ENCODE measurements around the gene EIF3M.

EIF3M gene

DNA sequence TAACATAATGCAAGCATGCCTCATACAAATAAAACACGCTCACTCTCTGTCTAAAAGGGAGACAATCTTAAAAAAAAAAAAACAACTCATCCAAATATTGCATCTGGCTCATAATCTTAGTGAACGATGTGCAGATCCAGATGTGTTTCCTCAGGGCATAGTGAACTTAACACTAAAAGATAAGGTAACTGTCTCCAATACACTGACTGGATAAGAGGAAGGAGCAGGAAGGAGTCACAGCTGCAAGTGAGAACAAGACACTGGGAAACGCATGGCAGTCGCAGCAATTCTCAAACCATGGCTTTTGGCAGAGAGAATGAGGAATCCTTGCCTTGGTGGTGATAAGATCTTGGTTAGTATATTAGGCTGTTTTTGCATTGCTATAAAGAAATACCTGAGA, 9.2 kb upstream of the EIF3M start:
- TF ChIP-seq, protein P1, sequence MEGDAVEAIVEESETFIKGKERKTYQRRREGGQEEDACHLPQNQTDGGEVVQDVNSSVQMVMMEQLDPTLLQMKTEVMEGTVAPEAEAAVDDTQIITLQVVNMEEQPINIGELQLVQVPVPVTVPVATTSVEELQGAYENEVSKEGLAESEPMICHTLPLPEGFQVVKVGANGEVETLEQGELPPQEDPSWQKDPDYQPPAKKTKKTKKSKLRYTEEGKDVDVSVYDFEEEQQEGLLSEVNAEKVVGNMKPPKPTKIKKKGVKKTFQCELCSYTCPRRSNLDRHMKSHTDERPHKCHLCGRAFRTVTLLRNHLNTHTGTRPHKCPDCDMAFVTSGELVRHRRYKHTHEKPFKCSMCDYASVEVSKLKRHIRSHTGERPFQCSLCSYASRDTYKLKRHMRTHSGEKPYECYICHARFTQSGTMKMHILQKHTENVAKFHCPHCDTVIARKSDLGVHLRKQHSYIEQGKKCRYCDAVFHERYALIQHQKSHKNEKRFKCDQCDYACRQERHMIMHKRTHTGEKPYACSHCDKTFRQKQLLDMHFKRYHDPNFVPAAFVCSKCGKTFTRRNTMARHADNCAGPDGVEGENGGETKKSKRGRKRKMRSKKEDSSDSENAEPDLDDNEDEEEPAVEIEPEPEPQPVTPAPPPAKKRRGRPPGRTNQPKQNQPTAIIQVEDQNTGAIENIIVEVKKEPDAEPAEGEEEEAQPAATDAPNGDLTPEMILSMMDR (IDR thresholded peaks at IDR 0.05) = no peak

DNA sequence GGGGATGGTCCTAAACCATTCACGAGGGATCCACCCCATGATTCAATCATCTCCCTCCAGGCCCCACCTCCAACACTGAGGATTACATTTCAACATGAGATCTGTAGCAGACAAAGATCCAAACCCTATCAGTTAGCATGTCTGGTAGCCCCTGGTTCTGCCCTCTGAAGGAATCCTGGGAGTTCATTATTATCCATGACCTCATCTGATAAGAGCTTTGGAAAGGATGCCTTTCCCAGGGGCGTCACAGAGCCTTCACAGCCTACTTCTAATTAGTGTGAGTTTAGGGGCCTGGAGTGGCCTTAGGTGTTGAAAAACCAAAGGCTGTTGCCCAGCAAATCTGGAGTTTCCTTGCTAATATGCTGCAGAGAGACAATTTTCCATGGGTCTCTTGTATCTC, 8.6 kb upstream of the EIF3M start:
- TF ChIP-seq, protein P1 (IDR thresholded peaks at IDR 0.05) = no peak

DNA sequence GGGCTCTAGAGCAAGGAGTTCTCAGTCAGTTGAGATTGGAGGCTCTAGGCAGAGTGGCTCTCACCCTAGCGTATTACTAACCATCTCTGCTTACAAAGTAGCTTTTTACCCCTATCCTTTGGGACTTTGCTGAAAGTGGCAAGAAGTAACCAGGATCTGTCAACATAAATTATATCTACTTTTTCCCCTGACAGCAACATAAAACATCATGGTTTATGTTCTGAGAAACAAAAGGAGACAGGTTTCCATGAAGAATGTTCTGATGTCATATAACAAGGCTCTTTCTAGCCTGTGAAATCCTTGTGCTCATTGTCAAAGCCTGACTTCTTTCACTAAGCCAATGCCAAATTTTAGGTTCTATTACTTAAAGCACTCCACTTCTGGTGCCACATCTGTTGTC, 7.2 kb upstream of the EIF3M start:
- TF ChIP-seq, protein P1 (IDR thresholded peaks at IDR 0.05) = no peak

DNA sequence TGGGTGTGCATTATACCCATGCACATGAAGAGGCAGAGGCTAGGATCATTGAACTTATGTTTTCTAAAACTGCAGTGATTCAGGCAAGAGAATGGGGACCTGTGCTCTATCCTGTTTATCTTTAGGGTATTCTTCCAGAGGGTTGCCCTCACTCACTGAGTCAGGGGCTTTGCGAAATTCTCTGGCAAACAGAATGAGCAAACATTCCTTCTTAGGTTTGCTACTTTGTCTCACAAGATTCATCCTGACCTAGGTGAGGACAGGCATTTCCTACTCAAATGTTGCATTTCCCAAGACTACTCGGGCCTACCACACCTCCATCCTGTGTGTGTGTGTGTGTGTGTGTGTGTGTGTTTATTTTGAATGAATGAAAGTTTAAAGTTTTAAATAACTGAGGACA, 2.7 kb upstream of the EIF3M start:
- TF ChIP-seq, protein P1 (IDR thresholded peaks at IDR 0.05) = no peak

DNA sequence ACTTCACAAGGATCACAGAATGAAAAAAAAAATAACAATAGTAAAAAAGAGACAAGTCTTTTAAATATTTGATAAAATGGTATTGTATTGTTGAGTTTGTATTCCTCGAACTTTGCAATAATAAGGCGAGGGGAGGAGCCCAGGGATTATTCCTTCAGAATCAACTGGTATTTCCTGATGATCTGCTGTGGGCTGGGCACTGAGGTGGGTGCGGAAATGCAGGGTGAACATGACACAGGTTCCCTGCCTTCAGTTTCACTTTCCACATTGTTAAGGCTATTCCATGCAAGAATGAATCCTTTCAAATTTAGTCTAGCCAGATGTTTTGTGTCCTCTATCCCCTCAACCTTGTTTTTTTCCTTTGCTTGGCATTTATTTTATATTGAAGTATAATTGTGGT, 2.1 kb upstream of the EIF3M start:
- TF ChIP-seq, protein P1 (IDR thresholded peaks at IDR 0.05) = no peak

DNA sequence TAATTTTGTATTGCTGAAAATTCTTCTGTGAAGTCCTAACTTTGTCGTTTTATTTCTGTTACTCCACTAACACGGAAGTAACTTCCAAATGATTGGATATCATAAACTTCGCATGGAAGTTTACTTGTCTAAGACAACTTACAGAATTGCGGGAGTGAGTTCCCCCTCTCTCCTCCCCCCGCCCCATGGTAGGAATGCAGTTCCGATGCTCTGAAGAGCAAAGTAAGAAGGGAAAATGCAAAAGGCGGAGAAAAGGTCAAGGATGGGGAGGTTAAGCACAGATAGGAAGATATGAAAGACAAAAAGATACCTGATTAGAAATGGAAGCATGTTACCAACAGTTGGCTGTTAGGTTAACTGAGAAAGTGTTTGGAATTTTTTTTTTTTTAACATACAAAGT, 1.3 kb downstream of the EIF3M start:
- TF ChIP-seq, protein P1 (IDR thresholded peaks at IDR 0.05) = no peak

DNA sequence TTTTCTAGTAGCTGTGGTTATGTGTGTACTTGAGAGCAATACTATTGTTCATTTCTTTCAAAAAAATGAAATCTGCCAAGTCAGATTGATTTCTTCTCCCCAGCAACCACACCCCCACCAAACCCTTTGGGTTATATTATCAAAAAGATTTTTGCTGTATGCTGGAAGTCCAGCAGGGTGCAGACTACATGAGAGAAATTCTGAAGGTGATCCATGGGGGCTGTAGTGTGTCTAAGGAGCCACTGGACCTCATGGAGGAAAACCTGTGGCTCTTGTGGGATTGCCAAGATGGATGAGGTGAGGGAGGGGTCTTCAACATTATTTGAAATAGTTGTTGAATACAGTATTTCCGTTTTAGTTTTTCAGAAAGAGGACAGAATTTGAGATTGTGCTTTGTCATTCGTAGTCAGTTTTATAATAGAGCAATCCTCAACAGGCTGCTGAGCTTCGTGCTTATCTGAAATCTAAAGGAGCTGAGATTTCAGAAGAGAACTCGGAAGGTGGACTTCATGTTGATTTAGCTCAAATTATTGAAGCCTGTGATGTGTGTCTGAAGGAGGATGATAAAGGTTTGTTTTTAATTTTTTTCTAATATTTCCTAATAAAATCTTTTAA, 3.1 kb downstream of the EIF3M start:
- TF ChIP-seq, protein P1 (IDR thresholded peaks at IDR 0.05) = peak; percentile 31; the same call in 1 of the 2 replicates

DNA sequence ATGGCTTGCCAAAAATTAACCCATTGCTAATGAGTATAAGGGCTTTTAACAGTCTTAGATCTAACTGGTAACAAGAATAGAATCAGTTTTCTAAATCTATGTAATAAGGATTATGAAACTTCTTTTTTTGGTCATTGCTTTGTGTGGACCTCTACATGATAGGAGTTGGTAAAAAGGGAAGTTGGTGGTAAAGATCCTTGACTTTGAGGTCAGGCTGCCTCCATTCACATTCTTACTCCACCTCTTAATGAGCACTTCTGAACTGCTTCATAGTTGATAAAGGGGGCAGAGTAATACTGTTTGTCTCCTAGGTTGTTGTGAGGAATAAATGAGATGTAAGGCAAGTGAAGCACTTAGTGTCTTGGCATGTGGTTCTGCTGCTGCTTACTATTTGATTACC, 10.6 kb downstream of the EIF3M start:
- TF ChIP-seq, protein P1 (IDR thresholded peaks at IDR 0.05) = no peak

All from LNCAP (cell line).